CD4-positive, alpha-beta T cell treated with Interleukin-17A for 1 hour (primary cell): ENCODE results near the gene UTF1.

Source experiments
- DNase-seq: peaks from one replicate; pipeline ENCODE4 v3.0.0-alpha.2; 2020

UTF1 gene

GRCh38 chr10:133281084-133281483, 51.1 kb downstream of the UTF1 start:
- no peak for DNase-seq
